HG02610 (cell line): ENCODE data around the gene CSTPP1.

Source experiments
- ATAC-seq: cut with Tn5 transposase; IDR thresholded peaks from one replicate; pipeline ENCODE4 v1.9.1; 2021; ENCODE audit warnings: mild to moderate bottlenecking, moderate library complexity; ENCODE audit not compliant: unreplicated experiment

Gene CSTPP1

DNA sequence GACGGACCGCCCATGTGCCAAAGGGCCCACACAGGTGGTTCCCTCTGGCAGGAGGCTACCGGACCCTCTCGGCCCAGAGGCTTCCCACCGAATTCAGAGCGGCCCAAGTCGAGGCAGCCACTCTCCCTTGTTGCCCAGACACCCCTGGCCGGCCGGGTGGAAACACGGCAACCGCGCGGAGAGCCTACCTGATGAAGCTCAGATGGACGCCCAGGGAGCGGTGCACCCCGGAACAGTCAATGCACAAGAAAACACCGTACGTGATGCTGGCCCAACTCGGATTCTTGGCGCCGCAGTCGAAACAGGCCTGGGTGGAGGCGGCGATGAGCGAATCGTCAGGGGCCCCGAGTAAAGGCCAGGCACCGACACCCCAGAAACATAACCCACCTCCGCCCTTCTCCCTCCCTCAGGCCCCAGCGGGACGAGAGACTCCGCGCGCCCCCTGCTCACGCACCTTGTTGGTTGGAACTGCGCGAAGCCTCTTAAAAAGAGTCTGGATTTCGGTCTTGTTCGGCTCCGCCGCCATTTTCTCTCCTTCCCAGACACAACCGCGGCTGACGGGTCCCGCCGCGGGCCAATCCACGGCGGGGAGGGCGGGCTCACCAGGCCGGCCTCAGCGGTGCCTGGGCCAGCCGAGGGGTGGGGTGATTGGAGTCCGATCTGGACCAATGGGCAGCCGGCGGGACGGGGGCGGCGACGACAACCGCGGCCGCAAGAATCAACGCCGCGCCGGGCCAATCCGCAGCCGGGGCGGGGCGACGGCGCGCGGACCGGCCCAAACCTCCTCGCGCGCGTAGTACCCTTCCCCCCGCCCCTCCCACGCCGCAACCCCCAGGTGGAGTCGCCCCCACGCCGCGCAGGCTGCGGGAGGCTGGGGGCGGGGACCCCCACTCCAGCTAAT lies 240.0 kb downstream of the CSTPP1 start, which contains the start of gene ARFGAP2:
ARFGAP2 (minus strand) TSS at position 552 of the 901 bp plus-strand sequence; CDS start at position 526, 26 bp downstream.
- ATAC-seq, result peak; percentile 88

DNA sequence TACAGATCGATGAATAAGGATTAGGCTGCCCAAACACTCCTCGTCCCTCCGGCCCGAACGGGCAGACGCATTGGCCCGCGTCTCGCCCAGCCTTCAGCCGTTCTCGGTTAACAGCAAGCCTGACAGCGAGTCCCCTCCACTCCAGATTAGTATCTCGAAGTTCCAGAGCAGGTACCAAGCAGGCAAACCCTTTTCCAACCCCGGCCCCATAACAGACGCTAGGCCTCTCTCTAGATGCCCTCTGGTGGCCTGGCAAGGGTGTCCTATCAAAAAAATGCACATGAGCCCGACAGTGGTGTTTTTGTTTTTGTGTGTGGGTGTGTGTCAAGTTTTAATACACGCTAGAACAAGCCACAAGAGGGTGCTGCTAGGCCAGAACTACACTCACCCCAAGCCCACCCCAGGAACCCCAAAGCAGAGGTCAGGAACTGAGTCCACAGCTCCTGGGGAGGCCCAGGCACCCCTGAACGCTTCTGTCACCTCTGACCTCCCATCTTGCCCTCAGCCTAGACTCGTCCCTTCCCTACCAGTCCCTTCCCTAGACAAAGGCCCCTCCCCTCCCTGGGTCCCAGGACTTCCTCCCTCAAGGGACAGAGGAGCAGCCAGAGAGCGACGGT lies 240.8 kb downstream of the CSTPP1 start:
- ATAC-seq, result peak; percentile 37

DNA sequence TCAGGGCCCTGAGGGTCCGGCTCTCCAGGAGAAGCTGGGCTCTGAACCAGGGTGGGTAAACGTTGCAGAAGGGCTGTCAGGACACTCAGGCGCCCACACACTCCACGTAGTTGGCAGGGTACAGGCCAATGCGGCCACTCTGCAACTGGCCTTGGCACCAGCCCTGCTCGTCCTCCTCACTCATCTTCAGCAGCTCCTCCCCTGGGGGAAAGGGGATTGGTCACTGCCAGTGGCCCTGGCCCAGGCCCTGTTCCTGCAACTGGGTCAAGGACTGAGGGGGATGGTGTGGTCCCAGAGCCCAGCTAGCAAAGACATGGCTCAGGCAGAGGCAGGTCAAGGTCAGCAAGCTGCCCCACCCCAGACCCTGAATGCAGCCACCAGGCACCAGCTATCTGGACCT lies 241.3 kb downstream of the CSTPP1 start:
- ATAC-seq, result no peak

DNA sequence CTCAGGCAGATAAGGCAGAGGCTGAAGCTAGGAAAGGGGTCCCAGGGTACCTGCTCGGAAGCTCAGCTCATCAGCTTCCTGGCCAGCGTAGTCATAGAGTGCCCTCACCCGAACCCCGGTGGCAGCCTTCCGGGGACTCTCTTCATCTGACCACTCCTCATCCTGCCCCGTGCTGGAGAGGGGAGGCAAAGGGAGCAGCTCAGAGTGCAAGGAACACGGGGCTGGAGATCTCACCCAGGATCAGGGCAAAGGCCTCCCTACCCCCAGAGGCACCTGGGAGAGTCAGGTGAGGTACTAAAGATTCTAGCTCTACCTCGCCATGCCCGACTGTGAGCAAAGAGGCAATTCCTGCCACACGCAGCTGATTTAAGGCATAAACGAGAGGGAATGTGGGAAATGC lies 241.8 kb downstream of the CSTPP1 start:
- ATAC-seq, result no peak

DNA sequence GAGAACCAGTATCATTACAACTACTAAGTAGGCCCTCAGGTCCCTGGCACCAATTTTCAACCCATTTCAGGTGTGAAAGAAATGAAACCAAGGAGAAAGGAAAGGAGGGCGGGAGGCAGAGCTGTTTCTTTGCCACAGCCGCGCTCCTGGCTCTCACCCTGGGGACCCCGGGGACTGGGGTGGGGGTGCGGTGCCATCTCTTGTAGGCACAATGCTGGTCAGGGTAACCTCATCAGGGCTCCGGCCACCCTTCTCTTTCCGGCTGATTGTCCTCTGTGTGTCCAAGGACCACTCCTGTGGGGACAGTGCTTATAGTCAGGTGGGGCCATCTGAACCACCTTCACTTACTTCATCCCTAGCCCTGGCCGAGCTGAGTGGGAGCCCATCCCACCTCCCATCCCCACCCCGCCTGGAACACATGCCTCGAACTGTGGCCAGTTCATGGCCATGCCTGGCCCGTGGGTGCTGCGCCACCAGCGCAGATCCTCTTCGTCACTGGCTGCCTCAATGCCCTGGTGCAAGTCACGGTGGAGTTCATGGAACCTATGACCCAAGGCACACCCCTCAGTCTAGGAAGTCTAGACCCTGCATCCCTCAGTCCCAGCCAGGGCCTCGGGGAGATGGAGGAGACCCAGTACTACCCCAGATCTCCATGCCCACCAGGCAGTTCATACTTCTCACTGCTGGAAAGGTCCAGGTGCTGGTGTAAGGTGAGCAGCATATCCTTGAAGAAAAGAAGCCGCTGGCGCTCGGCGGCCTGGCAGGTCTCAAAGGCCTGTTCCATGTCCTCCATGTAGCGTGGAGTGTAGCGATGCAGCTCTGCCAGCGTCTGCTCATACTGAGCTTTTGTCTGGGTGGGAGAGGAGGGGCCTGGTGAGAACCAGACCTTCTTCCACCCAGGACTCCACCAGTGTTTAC lies 242.4 kb downstream of the CSTPP1 start:
- ATAC-seq, result no peak

DNA sequence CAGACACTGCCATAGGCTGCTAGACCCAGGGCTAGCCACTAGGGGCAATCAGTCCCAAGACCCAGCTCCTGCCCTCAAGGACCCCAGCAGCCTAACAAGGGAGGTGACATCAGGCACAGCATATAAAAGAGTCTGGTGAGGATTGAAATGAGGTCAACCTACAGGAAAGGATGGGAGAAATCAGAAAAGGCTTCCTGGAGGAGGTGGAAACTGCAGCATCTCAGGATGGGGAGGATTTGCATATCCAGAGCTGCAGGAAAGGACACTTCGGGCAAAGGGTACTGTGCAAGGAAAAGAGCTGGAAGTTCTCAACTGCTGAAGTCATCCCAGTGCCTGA lies 243.1 kb downstream of the CSTPP1 start:
- ATAC-seq, result no peak

DNA sequence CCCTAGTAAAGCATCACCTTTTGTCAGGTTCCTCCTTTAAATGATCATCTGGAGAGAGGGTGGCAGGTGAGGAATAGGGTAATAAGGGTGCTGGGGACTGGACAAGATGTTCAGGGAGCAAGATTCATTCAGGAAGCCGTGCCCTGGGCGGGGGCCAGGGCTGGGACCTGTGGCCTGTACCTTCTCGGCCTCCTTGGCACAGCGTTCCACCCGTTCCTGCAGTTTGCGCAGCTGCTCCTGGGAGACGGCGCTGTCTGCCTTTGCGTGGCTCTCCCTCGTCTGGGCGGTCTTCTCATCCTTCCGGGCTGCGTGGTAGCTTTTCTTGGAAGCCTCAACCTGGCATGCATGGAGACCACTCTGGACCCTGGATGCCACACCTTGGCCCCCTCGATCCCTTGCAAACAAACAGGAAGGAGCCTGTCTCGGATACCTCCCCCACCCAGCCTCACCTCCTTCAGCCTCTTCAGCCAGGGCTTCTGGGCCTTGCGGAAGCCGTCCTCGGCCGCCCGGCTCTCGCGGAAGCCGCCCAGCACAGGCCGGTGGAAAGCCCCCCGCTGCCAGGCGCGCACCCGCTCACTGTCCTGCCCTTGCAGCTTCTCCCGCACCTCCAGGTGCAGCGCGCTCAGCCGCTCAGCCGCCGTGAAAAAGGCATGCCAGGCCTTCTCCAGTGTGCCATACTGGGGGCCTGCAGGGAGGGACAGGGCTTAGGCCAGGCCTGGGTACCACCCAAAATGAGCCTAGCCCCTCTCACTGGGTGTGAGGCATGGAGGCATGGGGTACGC lies 243.6 kb downstream of the CSTPP1 start:
- ATAC-seq, result no peak

DNA sequence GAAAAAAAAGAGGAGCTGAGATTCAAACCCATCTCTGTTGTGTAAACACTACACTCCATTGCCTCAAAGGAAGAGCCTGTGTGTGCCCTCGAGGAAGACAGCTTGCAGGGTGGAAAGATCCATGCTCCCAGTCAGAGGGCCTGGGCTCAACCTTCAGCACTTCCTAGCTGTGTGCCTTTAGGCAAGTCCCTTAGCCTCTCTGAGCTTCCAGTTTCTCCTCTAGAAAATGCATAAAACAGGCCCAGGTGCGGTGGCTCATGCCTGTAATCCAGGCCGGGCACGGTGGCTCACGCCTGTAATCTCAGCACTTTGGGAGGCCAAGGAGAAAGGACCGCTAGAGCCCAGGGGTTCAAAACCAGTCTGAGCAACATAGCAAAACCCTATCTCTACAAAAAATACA lies 244.7 kb downstream of the CSTPP1 start:
- no peak for ATAC-seq

DNA sequence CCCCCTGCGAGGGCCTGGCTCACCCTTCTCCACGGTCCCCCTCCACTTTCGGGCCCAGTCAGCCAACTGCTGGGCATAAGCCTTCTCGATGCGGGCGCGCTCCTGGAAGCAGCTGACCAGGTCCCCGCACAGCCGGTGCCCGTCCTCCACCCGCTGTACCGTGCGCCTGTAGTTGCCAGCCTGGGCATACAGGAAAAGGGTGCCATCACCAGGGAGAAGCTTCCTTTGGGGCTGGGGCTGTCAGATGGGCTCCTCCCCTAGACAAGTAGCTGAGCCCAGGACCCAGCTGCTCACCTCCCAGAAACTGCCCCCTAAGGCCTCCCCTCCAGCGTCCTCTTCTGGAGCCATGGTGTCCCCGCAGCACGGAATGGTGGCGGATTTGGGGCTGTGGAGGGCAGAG lies 245.8 kb downstream of the CSTPP1 start:
- no peak for ATAC-seq

DNA sequence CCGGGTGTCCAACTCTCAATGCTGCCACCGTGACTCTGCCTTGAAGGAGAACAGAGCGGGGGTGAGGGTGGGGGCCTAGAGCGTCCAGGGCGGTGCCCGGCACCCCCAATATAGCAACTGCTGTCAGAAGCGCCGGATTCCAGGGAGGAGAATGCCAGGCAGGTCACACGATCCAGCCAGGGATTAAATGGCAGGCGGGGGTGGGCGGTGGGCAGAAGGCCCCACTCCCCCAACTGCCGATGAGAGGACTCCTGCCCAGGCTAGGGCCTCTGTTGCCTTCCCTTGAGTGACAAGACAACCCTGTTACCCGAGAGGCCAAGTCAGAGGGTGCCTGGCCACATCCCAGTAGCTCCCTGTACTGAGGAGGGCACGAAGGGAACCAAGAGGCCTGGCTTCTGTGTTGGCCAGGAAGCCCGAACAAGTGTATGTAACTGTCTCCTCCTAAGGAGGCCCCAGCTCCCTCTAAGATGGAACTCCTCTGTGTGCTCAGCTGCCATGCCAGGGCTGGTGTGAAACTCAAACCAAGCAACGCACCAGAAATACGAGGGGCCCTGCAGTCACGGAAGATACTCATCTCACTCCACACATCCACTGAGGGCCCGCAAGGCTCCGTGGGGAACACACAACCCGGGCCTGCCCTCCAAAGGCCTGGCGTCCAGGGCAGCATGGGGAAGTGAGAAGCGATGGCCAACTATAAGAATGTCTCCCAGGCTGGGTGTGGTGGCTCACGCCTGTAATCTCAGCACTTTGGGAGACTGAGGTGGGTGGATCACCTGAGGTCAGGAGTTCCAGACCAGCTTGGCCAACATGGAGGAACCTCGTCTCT lies 246.7 kb downstream of the CSTPP1 start:
- ATAC-seq, result no peak

DNA sequence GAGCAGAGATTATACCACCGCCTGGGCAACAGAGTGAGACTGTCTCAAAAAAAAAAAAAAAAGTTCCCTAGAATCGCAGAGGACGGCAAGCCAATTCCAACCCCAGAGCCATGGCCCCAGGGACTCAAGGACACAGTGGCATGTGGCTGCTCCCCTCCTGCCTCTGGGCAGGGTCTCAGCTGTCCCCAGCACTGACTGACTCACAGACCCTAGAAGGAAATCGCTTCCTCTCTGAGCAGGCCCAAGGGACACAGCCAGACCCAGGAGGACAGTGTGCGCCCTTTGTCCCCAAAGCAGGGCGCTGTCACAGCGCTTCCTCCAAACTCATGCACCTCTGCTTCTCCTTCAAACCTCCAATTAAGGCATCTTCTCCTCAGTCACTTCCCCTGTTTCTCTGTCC lies 247.4 kb downstream of the CSTPP1 start:
- no peak for ATAC-seq

DNA sequence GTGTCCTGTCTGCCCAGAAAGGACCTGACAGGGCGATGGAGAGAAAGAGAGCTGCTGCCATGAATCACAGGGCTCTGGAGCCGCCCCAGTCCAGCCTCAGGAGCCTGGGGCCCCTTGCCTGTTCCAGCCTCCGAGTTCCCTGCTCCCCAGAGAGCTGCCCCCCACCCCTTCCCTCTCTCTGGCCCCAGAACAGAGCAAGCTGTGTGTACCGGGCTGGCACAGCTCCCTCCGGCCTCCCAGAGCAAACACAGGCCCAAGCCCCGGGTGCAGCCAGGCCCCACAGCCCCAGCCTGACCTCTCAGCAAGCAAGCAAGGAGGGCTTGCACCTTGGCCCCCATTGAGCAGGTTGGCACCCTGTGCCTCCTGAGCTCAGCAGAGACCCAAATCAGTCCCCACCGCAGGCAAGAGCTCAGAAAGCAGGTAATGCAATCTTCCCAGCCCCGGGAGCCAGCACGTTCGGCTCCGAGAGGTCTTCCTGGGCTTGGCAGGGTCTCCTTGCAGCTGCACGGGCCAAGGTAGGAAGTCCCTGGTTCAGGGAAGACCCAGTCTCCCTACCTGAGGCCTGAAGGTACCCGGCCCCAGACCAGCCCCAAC lies 248.2 kb downstream of the CSTPP1 start:
- no peak for ATAC-seq

DNA sequence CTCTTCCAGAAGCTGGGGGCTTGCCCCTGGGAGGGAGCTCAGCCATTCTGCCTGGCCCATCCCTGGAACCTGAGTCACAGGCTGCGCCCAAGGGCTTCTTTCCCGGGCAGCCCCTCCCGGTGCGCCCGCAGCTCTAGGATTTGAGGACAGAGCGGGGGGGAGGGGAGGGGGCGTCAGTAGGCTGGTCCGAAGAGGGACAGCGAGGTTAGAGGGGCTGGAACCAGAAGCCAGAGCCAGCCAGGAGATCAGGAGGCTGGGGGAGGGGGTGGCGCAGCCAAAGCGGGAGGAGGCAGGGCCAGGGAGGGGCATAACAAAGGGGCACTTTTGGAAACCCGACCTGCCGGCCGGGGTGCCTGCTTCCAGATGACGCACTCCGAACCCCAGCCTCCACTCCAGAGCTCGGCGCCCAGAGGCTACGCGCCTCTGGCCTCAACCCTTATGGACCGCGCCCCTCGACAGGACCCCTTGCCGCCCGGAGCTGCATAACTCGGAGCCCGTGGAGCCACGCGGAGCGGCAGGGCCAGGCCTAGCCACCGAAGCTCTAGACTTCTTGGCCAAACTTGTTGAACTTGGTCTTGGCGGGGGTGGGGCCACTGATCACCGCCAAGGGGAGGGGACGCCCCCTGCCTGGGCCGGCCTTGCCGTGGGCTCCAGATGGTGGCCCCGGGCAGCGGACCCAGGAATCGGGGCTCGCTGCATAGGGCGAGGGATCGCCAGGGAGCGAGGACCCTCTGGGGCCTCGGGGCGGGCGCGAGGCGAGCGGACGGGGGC lies 248.9 kb downstream of the CSTPP1 start:
- no peak for ATAC-seq

DNA sequence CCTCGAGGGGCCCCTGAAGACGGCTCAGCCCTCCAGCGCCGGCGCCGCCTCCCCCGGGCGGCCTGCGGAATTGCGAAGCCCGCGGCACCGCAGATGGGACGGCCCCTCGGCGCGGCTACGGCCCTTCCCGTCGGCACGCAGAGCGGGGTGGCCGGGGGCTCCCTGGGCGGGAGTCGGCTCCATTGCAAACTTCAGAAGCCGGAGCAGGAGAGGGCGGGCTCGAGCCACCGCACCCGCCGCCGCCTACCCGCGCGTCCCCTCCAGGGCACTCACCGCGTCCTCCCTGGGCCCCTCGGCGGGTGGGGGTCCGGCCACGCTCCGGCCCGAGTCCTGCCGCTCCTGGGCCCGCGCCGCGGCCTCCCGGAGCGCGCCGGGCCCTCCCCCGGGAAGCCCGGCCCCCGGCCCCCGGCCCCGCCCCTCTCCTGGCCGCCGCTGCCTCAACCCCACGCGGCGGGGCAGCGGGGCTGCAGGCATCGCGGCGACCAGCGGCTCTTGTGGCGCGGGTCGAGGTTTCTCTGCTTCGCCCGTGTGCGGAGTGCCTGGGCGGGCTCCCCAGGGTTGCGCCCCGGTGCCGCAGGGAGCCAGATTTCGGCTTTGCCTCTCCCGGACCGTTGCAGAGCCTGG lies 249.6 kb downstream of the CSTPP1 start, which contains the start of gene PACSIN3:
PACSIN3 (minus strand) TSS at position 359 of the 624 bp plus-strand sequence. CDS start 3,707 bp downstream, outside the sequence.
- peak; percentile 49 for ATAC-seq

DNA sequence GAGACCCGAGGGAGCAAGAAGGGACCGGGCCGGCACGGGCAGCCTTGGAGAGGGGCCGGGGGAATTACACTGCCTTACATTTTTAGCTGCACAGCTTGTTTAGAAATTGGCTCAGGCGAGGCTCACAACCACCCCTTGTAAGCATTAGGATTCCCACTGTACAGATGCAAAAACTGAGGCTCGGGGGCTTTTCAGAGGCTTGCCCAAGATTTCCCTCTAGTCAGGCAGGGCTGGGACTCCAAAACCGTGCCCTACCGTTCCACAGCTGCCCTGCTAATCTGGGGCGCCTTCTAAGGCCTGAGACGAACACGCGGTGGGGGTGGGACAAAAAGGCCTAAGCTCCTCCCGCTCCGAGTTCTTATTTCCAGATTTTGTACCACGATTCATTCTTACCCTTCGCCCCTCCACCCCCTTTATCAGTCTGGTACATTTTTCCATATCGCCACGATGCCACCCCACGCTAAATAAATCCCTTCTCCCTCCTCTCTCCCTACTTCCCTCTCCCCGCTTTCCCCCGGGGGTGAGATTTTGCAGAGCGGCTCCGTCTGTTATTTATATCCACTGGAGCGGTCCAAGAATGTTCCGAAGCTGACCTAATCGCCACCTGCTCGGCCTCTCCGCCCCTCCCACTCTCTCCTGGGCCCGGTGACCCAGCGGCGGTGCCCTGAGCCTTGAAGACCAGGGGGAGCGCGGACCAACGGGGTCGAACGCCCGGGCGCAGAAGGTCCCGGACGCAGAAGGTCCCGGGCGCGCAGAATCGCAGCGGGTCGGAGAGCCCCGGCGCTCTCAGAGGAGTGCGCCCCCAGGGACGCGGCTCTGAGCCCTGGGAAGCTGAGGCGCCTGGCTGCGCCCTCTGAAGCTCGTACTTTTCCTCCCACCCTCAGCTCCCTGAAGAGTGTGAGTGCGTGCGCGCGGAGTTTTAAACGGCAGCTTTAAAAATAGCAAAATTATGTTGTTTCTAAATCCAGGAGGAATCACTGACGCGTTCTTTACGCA lies 250.4 kb downstream of the CSTPP1 start:
- ATAC-seq, result no peak

DNA sequence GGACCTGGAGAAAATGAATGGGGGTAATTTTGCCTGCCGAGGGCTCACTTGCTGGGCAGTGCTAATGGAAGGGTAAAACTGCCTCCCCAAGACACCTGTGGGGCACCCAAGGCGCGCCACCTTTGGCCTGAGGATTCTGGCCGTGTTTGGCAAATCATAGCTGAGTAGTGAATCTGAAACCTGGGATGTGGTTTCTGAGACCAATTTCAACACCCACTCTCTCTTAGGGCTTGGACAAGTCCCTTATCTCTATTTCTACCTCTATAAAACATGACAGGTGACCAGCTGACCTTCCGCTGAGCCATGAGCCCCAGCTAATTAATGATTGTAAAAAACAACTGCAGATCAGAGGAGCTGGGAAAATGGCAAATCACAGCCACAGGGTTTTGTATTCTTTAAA lies 251.2 kb downstream of the CSTPP1 start:
- ATAC-seq, result no peak

DNA sequence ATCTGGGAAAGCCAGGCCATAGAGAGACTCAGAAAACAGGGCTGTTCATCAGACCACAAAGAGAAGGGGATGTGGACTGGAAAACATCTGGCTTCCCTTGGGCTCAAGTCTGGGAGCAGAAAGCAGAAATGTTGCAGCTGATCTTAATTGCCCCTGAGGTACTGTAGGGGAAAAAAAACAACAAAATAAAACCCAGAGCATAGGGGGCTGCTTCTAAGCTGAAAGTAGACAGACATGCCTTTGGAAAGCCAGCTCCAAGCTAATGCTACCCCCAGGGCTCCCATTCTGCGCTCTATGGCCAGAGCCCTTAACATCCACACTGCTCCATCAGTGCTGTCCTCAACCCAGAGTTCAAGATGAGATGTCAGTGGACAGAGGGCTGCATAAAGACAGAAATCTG lies 251.7 kb downstream of the CSTPP1 start:
- no peak for ATAC-seq
